HEK293 (cell line): Measurements from ENCODE around the gene LNX1.

Experiments used
- KLF16 ChIP-seq: fragments of 450-650 bp; formaldehyde crosslinking; IDR thresholded peaks from 2 replicates; pipeline ENCODE4 v1.5.1; 2017; ENCODE audit warnings: missing biosample characterization, missing genetic modification characterization
- ZNF211 ChIP-seq: fragments of 450-650 bp; formaldehyde crosslinking; IDR thresholded peaks from 2 replicates; pipeline ENCODE4 v1.5.1; 2016; ENCODE audit warnings: low read depth, missing biosample characterization, missing genetic modification characterization
- ZNF558 ChIP-seq: fragments of 450-650 bp; formaldehyde crosslinking; IDR thresholded peaks from 2 replicates; pipeline ENCODE4 v1.5.1; 2016; ENCODE audit warnings: missing biosample characterization, missing genetic modification characterization
- TF ChIP-seq, protein P1 (sequence below): fragments of 450-650 bp; formaldehyde crosslinking; IDR thresholded peaks from 2 replicates; pipeline ENCODE4 v1.5.1; 2016; ENCODE audit warnings: missing biosample characterization, missing genetic modification characterization
- TF ChIP-seq, protein P2 (sequence below): fragments of 450-650 bp; formaldehyde crosslinking; IDR thresholded peaks from 2 replicates; pipeline ENCODE4 v1.5.1; 2016; ENCODE audit warnings: missing biosample characterization, missing genetic modification characterization

DNA sequence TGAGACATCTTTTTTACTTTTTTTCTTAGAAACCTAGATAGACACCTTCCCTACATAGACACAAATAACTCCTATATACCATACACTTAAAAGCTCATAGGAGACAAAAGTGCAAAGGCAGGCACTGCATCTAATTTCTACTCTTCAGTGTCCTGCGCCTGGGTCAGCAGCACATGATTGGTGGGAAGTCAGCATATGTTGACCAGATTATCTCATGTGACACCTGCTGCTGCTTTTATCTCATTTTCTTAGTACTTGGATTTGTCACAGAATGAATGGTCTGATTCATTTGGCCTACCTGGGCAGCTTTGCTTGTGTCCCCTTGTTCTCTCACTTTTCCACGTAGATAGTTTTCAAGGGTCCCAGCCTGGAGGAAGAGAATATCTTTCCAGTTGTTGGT, 24.9 kb upstream of the LNX1 start:
- TF ChIP-seq, protein P1, sequence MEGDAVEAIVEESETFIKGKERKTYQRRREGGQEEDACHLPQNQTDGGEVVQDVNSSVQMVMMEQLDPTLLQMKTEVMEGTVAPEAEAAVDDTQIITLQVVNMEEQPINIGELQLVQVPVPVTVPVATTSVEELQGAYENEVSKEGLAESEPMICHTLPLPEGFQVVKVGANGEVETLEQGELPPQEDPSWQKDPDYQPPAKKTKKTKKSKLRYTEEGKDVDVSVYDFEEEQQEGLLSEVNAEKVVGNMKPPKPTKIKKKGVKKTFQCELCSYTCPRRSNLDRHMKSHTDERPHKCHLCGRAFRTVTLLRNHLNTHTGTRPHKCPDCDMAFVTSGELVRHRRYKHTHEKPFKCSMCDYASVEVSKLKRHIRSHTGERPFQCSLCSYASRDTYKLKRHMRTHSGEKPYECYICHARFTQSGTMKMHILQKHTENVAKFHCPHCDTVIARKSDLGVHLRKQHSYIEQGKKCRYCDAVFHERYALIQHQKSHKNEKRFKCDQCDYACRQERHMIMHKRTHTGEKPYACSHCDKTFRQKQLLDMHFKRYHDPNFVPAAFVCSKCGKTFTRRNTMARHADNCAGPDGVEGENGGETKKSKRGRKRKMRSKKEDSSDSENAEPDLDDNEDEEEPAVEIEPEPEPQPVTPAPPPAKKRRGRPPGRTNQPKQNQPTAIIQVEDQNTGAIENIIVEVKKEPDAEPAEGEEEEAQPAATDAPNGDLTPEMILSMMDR (tag by site-specific recombination) = no peak
- TF ChIP-seq ZNF211 (tag by site-specific recombination) (no peak), KLF16 (tag by site-specific recombination) (no peak), ZNF558 (tag by site-specific recombination) (no peak)
- TF ChIP-seq, protein P2, sequence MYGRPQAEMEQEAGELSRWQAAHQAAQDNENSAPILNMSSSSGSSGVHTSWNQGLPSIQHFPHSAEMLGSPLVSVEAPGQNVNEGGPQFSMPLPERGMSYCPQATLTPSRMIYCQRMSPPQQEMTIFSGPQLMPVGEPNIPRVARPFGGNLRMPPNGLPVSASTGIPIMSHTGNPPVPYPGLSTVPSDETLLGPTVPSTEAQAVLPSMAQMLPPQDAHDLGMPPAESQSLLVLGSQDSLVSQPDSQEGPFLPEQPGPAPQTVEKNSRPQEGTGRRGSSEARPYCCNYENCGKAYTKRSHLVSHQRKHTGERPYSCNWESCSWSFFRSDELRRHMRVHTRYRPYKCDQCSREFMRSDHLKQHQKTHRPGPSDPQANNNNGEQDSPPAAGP (tag by site-specific recombination) = no peak
